ENCODE measurements around the gene C1orf21.
A peak's percentile ranks its signal among the peaks of the same experiment; 100 is the strongest.
"Not testable (repeated sequence)": the region's sequence is repeated elsewhere in the genome, so short reads cannot be mapped to it uniquely, and the experiment has no call there.

C1orf21 gene, protein sequence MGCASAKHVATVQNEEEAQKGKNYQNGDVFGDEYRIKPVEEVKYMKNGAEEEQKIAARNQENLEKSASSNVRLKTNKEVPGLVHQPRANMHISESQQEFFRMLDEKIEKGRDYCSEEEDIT

DNA sequence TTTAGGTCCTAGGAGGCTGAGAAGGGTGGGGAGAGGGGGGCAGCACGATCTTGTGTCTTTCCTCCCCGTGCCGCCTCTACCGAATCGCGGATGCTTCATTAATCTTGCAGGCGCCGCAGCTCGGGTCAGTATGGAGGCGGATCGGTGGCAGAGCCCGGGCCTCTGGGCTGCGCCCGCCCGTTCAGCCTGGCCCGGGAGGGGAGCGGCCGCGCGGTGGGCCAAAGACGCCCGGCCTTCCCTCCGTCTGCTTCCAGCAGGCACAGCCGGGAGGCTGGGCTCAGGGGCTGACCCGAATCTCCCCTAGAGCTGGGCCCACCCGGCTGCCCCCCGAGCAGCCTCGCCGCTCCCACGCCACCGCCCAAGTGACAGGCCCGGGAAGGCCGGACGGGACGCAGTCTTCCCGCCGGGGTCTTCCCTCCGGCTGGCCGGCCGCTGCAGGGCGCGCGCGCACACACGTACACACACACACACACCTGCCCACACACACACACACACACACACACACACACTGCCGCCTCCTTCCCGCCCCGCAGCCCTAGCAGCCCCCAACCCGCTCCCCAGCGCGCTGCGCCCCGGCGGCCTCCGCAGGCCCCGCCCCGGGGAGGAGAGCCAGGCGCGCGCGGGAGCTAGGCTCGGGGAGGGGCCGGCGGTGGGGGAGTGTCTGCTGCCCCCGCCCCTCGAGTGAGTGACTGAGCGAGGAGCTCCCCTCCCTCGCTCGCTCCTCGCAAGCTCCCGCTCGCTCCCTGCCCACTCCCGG lies at the start of gene C1orf21:
C1orf21 (plus strand) TSS at position 718 of the 757 bp plus-strand sequence. CDS start 90,481 bp downstream, outside the sequence.
- DNase-seq (ENCODE audit: low read depth) = peak; percentile 75
- peak within 1 kb of the TSS; percentile 79 for H3K4me3 ChIP-seq (ENCODE audit: low read depth, low read length)

DNA sequence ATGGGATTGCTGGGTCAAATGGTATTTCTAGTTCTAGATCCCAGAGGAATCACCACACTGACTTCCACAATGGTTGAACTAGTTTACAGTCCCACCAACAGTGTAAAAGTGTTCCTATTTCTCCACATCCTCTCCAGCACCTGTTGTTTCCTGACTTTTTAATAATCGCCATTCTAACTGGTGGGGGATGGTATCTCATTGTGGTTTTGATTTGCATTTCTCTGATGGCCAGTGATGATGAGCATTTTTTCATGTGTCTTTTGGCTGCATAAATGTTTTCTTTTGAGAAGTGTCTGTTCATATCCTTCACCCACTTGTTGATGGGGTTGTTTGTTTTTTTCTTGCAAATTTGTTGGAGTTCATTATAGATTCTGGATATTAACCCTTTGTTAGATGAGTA lies 49.0 kb upstream of the C1orf21 start:
- DNase-seq (ENCODE audit: low read depth); H3K4me3 ChIP-seq (ENCODE audit: low read depth, low read length): not testable (repeated sequence)

DNA sequence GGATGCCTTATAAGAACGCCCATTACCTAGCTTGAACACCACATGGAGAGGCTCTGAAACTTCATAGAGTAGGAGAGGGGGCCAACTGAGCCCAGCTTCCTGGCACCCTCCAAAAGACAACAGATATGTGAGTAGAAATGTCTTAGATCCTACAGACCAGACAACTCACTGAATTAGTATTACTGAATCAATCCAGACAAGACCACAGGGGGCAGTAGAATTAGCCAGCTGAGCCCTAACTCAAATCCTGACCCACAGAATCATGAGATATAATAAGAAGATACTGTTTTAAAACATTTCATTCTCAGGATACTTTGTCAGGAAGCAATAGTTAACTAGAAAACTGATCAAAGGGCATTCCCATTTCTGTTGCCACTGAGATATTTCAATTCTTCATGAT lies 45.8 kb upstream of the C1orf21 start:
- no peak for DNase-seq (ENCODE audit: low read depth)

DNA sequence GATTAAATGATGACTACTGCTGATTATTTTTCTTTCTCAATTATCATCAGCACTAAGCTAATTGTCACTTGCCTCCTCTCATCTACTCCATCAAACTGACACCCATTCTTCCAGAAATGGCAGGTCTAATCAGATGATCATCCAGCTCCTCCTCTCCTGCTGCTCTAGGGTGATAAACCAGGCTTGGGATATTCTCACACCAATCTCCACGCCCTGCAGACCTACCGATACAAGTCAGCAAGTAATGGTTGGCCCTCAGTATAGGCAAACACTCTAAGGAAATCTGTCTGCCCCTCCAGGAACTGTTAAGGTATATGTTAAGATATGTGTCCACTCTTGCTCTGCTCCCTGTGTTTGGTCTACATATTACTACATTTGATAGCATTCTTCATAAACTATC lies 36.3 kb upstream of the C1orf21 start:
- no peak for DNase-seq (ENCODE audit: low read depth)
- no peak overlapping the region for H3K4me3 ChIP-seq (ENCODE audit: low read depth, low read length)

More for the DNA sequence above, 45.8 kb upstream of the C1orf21 start:
- no peak overlapping the region for H3K4me3 ChIP-seq (ENCODE audit: low read depth, low read length)

DNA sequence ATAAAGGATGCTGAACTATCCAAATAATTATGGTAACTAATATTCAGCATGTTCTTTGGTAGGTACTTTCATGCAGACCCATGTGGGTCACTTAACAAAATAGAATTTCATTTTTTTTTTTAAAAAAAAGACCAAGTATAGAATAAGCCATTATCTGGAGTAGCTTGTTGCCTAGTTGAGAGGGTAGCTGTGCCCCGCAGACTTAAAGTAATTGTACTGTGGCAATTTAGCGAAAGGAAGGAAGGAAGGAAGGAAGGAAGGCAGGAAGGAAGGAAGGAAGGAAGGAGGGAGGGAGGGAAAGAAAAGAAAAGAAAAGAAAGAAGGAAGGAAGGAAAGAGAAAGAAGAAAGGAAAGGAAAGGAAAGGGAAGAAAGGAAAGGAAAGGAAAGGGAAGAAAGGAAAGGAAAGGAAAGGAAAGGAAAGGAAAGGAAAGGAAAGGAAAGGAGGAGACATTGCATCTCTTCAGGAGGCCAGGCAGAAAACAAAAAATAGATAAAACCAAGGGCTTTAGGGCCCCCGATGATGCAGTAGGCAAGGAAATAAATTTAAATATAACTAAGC lies 35.3 kb upstream of the C1orf21 start:
- no peak overlapping the region for H3K4me3 ChIP-seq (ENCODE audit: low read depth, low read length)
- no peak for DNase-seq (ENCODE audit: low read depth)

DNA sequence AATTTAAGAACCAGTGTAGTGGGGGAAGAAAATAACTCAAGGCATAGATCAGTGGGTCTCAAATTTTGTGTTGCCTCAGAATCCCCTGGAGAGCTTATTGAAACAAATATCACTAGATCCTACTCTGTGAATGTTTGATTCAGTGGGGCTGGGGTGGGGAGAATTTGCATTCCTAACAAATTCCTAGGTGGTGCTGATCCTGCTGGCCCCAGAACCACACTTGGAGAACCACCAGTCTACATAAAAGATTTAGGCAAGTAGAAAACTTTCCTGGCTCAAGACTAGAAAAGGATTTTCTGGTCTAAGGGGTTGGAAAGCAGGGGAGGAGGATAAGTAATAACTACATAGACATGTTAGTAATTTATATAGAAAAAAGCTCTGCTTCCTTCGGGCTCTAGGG lies 34.1 kb upstream of the C1orf21 start:
- H3K4me3 ChIP-seq (ENCODE audit: low read depth, low read length) = no peak overlapping the region
- no peak for DNase-seq (ENCODE audit: low read depth)

DNA sequence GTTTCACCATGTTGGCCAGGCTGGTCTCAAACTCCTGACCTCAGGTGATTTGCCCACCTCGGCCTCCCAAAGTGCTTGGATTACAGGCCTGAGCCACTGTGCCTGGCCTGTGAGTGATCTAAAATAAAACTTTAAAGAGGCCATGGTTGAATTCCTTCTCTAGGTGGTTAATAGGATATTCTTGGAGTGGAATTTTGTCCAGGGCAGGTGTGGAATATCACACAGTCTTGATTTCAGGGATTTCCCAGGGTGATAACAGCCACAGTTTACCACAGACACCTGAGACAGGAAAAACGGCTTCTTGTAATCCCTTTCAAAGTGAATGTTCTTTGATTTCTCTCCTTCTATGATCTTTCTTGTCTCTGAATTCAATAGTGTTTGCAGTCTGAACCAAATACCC lies 32.1 kb upstream of the C1orf21 start:
- no peak overlapping the region for H3K4me3 ChIP-seq (ENCODE audit: low read depth, low read length)
- DNase-seq (ENCODE audit: low read depth) = no peak

DNA sequence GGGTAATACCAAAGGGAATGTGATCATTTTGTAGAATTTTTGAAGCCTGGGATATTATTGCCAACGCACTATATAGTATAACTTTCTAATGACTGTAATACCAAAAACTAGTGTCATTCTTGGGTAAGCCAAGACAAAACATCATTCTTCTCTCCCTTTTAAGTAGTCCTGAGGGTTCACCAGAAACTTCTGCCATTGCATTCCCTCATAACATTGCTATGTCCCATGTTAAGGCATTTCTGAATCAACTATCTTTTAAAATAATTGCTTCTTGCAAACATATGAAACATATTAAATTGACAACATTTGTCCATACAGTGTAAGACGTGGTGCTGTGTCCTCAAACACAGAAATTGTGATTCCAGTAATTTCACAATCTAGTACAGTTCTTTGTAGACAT lies 29.9 kb upstream of the C1orf21 start:
- no peak for DNase-seq (ENCODE audit: low read depth)
- no peak overlapping the region for H3K4me3 ChIP-seq (ENCODE audit: low read depth, low read length)

DNA sequence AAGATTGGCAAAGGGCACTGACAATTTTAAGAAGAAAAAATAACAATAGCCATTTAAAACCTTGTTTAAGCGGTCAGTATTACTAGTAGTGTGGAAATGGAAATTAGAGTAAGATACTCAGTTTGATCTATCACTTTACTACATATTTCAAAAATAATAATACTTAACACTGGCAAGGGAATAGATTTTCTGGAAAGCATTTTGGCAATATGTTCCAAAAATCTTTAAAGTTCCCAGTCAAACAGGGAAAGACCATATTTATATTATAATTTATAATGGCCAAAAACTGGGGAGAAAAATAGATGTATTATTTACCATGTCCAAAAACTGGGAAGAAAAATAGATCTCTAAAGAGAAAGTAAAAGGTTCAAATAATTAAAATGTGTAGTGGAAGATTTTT lies 28.6 kb upstream of the C1orf21 start:
- H3K4me3 ChIP-seq (ENCODE audit: low read depth, low read length) = no peak overlapping the region
- DNase-seq (ENCODE audit: low read depth) = no peak

DNA sequence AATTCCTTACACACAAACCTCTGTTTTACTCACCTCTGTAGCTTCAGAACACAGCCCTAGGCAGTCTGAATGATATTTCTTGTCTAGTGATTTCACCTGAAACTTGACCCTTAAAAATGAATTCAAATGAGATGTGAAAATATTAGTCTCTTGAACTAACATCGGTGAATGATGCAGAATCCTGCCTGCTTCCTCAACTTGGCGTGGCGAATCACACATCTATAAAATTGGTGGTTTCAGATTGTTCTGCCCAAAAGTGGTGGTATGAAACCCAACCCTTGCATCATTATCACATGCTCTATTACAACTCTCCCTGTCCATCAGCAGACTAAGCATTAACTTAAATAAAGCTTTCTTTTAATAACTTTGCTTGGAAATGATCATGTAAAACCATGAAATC lies 26.9 kb upstream of the C1orf21 start:
- H3K4me3 ChIP-seq (ENCODE audit: low read depth, low read length) = no peak overlapping the region
- no peak for DNase-seq (ENCODE audit: low read depth)

DNA sequence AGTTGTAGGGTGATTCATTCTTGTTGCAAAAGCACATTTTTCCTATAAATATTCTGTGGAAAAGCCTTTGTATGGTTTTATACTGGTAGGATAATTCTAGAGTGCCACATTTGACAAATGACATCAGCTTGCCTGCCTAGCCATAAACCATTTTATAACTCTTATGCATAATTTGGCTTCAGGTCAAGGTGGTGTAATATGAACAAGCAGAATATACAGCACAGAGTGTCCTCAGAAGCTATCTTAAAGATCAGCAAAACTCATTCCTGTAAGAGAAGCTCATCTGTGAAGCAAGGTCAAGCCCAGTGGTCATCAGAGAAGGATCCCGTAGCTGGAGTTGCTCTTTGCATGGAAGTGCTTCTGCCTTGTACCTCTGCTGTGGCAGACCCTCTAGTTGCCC lies 24.0 kb upstream of the C1orf21 start:
- no peak overlapping the region for H3K4me3 ChIP-seq (ENCODE audit: low read depth, low read length)
- DNase-seq (ENCODE audit: low read depth) = peak; percentile 67

DNA sequence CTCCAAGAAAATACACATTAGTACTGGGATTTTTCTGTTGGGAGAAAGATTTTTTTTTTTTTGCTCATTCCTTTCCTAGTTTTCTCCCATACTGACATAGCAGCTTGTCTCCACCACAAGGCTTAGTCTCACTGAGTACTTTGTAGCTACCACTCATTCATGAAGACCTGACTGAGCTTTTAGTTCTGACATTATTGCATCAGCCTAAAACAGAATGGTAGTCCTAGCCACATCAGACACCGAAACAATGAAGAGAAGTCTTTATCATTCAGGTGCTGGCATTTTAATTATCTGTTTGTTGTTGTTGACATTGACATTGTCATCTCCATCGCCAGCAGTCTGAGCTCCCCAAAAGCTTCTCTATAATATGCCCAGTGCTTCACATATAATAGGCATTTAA lies 21.1 kb upstream of the C1orf21 start:
- DNase-seq (ENCODE audit: low read depth) = no peak
- H3K4me3 ChIP-seq (ENCODE audit: low read depth, low read length) = no peak overlapping the region

DNA sequence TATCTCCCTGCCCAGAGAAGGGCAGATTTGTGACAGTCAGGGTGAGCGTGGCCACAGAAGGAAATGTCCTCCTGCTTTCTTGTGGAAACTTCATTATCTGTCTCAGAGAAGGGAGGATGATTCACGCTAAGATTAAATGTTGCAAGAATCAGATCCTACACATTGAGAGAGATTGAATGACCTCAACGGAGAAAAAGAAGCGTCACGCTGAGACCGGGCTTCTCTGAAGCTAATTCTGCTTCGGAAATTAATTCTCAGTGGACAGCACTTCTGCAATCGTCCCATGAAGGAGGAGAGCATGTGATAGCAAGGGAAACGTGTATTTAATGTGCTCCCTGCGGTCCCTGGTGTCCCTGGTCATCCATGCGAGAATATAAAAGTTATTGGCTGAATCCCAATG lies 19.8 kb upstream of the C1orf21 start:
- H3K4me3 ChIP-seq (ENCODE audit: low read depth, low read length) = no peak overlapping the region
- peak; percentile 80 for DNase-seq (ENCODE audit: low read depth)

DNA sequence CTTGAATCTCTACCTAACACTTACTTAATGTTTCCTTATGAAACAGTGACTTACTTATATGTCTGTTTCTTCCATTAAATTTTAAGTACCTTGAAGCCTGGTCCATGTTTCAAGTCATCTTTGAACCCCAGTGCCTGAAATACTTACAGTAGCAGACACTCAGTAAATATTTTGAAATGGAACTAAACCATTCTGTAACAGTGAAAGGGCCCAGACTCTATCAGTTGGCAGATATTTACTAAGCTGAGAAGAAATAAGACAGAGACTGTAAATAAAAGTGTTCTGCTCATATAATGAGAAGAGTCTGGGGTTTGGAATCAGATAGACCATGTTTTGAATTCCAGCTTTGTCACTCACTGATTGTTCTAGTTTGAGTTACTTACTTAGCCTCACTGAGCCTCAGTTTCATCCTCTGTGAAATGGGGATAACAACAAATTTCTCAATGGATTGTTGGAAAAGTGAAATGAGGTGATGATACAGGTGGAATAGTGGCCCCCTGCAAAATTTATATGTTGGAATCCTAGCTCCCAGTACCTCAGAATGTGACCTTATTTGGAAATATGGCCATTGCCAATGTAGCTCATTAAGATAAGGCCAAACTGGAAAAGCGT lies 19.3 kb upstream of the C1orf21 start:
- no peak overlapping the region for H3K4me3 ChIP-seq (ENCODE audit: low read depth, low read length)
- no peak for DNase-seq (ENCODE audit: low read depth)

DNA sequence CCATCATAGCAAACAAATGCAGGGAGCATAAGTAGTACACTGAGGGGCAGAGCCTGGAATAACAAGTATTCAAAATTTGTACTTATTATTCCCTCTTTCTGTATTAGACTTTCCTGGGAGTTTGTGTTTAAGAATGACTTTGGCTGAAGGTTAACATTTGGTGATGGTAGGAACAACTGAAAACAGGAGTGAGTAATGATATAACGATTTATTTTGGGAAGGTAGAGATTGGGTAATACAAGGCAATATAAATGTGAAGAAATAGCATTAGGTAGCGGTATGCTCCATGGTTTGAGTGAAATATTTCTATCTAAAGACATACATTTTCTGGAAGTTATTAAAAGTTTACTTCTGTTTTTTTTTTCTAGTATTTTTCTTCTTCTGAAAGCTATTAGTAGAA lies 18.5 kb upstream of the C1orf21 start:
- no peak for DNase-seq (ENCODE audit: low read depth)
- no peak overlapping the region for H3K4me3 ChIP-seq (ENCODE audit: low read depth, low read length)

DNA sequence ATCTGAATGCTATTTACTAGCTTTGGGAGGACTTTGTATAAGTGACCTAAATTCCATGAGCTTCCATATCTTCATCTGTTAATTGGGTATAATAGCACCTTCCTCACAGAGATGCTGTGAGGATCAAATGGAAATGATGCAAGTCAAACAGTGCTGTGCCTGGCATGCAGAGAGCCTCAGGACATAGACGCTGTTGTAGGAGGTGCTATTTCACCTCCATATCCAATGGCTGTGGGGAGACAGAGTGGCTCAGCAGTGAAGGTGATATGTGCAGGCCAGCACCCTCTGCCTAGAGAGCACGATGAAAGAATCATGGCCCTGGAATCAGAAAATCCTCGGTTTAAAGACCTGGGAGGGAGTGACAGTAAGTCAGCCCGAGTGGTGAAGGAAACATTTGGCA lies 16.0 kb upstream of the C1orf21 start:
- no peak for DNase-seq (ENCODE audit: low read depth)
- no peak overlapping the region for H3K4me3 ChIP-seq (ENCODE audit: low read depth, low read length)

DNA sequence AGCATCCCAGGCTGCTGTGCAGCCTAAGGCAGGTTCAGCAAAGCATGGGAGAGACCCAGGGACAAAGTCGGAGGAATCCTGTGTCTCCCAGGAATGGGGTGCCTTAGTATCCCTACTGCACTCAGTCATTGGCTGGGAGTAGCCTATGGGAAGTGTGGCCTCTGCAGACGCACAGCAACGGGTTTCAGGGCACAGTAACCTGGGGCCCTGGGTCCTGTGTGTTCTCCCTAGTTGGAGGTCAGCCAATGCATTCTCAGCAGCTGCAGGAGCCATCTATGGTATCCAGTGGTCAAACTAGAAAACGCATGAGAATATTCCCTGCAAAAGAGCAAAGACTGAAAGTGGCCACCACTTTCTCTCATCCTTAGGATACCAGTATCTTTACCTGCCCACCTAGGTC lies 13.7 kb upstream of the C1orf21 start:
- no peak overlapping the region for H3K4me3 ChIP-seq (ENCODE audit: low read depth, low read length)
- no peak for DNase-seq (ENCODE audit: low read depth)

DNA sequence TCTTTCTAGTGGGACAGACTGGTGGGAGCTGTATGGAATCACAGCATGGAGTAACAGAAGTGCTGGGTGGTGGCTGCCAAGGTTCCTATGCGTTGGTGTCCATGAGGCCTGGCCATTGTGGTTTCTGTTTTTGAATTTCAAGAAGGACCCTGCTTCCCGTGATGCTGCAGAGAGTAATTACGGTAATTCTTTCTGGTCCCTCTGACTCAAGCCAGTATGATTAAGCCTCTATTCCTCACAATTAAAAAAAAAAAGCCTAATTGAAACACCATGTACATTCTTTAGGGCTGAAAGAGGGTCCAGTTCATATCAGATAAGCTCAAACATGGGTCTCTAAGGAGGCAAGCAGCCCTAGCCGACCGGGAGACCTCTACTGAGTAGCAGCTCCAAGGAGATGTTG lies 10.5 kb upstream of the C1orf21 start:
- H3K4me3 ChIP-seq (ENCODE audit: low read depth, low read length) = no peak overlapping the region
- no peak for DNase-seq (ENCODE audit: low read depth)

DNA sequence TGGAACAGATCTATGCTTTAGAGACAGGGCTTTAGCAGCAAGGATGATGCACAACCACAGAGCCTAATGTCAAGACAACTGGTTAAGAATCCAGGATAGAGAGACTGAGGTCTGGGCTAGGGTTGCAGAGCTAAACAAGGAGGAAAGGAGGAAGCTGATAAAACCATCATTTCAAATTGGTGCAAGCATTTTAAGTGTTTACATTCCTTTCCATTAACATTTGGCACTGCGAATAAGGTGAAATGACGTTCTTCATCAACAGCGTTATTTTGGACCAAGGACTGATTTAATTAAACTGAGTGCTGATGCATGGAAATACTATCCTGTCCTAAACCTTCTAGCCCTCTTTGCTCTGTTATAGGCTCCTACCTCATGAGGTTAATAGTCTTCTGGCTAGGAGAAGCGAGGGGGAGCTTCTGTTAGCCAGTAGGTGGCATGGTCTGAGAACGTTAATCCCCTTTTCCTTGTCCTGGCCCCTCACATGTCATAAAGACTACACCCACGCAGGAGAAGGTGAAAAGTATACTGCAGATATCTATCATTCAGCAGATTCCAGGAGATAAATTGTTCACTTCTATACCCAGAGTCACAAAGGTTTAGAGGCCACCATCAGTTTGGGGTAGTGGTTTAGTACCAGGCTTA lies 7.6 kb upstream of the C1orf21 start:
- H3K4me3 ChIP-seq (ENCODE audit: low read depth, low read length) = no peak overlapping the region
- no peak for DNase-seq (ENCODE audit: low read depth)

DNA sequence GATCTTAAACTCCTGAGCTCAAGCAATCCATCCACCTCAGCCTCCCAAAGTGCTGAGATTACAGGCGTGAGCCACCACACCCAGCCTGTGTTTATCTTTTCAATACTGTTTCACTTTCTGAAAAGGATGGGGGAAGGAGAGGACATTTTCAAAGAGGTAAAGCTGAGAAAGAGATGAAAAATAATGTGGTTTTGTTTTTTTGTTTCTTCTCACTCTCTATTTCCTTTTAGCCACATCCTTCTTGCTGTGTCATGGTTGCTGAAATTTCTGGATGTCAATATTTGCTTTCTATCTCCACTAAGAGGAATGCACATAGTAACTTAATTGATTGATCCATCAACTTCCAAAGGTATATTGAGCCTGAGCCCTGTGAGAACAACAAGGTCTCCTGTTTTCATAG lies 6.4 kb upstream of the C1orf21 start:
- no peak overlapping the region for H3K4me3 ChIP-seq (ENCODE audit: low read depth, low read length)
- DNase-seq (ENCODE audit: low read depth) = no peak

All from skeletal muscle cell (primary cell).